Stomach smooth muscle (tissue), 2 donors: ENCODE results near the gene TCTN2.

Experiments
- H3K27ac ChIP-seq: one replicate; pipeline ENCODE4 v1.7.0; 2013; ENCODE audit warnings: mild to moderate bottlenecking, low read length, inconsistent platforms
- H3K27me3 ChIP-seq, 2 donors: one replicate each; pipeline ENCODE4 v1.7.0; 2013; ENCODE audit warnings: low read length in 2 of 2; ENCODE audit not compliant: insufficient read depth in 2 of 2, control insufficient read depth in 1 of 2
- H3K36me3 ChIP-seq, 2 donors: one replicate each; pipeline ENCODE4 v1.7.0; 2013; ENCODE audit warnings: low read length in 2 of 2; ENCODE audit not compliant: control insufficient read depth in 2 of 2, insufficient read depth in 2 of 2
- H3K4me1 ChIP-seq: one replicate; pipeline ENCODE4 v1.7.0; 2013; ENCODE audit warnings: low read length; ENCODE audit not compliant: control insufficient read depth, insufficient read depth
- H3K4me3 ChIP-seq, 2 donors: one replicate each; pipeline ENCODE4 v1.7.0; 2013; ENCODE audit warnings: low read length in 2 of 2
- H3K9ac ChIP-seq, 2 donors: one replicate each; pipeline ENCODE4 v1.7.0; 2013; ENCODE audit warnings: low read length in 2 of 2, mild to moderate bottlenecking in 1 of 2
- H3K9me3 ChIP-seq, 2 donors: one replicate each; pipeline ENCODE4 v1.7.0; 2013; ENCODE audit warnings: low read length in 2 of 2; ENCODE audit not compliant: control insufficient read depth in 2 of 2
- donor health status: healthy.
- donor health status: Pancreatic carcinoma.

The TCTN2 gene

GRCh38 chr12:123720141-123720814 is 49.4 kb downstream of the TCTN2 start:
- no peaks in the 10 kb centered on the region for H3K27me3 ChIP-seq
- H3K27ac ChIP-seq, result no peak overlapping the region
- H3K4me3 ChIP-seq, result no peak overlapping the region
- H3K9ac ChIP-seq, result no peak overlapping the region
- no peaks in the 10 kb centered on the region for H3K4me1 ChIP-seq
- H3K9me3 ChIP-seq, result no peaks in the 10 kb centered on the region
- peaks cover 7 to 9% of the 10 kb centered on the region in 2 donors for H3K36me3 ChIP-seq

GRCh38 chr12:123721245-123721644 is 50.3 kb downstream of the TCTN2 start:
- Histone ChIP-seq H3K9me3 (no peaks in the 10 kb centered on the region), H3K27me3 (no peaks in the 10 kb centered on the region), H3K36me3 (peaks cover 7 to 12% of the 10 kb centered on the region in 2 donors), H3K9ac (no peak overlapping the region), H3K4me3 (no peak overlapping the region), H3K27ac (no peak overlapping the region), H3K4me1 (no peaks in the 10 kb centered on the region)

- no peak overlapping the region for H3K27ac ChIP-seq
- no peaks in the 10 kb centered on the region for H3K9me3 ChIP-seq
- peaks cover 12 to 20% of the 10 kb centered on the region in 2 donors for H3K36me3 ChIP-seq
- H3K9ac ChIP-seq, result no peak overlapping the region
- no peaks in the 10 kb centered on the region for H3K4me1 ChIP-seq
- no peaks in the 10 kb centered on the region for H3K27me3 ChIP-seq
- no peak overlapping the region for H3K4me3 ChIP-seq
These were observed 52.1 kb downstream of the TCTN2 start for GRCh38 chr12:123723011-123723410.

- Histone ChIP-seq H3K27me3 (no peaks in the 10 kb centered on the region), H3K36me3 (peaks cover 19 to 24% of the 10 kb centered on the region in 2 donors), H3K27ac (no peak overlapping the region), H3K9ac (no peak overlapping the region), H3K9me3 (no peaks in the 10 kb centered on the region), H3K4me1 (no peaks in the 10 kb centered on the region), H3K4me3 (no peak overlapping the region)
These were observed 52.9 kb downstream of the TCTN2 start for GRCh38 chr12:123723765-123724164.

- H3K9me3 ChIP-seq, result no peaks in the 10 kb centered on the region
- no peaks in the 10 kb centered on the region for H3K4me1 ChIP-seq
- H3K4me3 ChIP-seq, result no peak overlapping the region
- H3K27me3 ChIP-seq, result no peaks in the 10 kb centered on the region
- no peak overlapping the region for H3K27ac ChIP-seq
- H3K36me3 ChIP-seq, result peaks cover 20 to 26% of the 10 kb centered on the region in 2 donors
- no peak overlapping the region for H3K9ac ChIP-seq
These were observed 55.3 kb downstream of the TCTN2 start for GRCh38 chr12:123726244-123726643.

GRCh38 chr12:123726962-123727361 is 56.0 kb downstream of the TCTN2 start:
- H3K9me3 ChIP-seq, result no peaks in the 10 kb centered on the region
- no peaks in the 10 kb centered on the region for H3K4me1 ChIP-seq
- H3K36me3 ChIP-seq, result peaks cover 24 to 32% of the 10 kb centered on the region in 2 donors
- no peak overlapping the region for H3K27ac ChIP-seq
- no peaks in the 10 kb centered on the region for H3K27me3 ChIP-seq
- no peak overlapping the region for H3K4me3 ChIP-seq
- H3K9ac ChIP-seq, result no peak overlapping the region

- no peak overlapping the region for H3K27ac ChIP-seq
- no peaks in the 10 kb centered on the region for H3K4me1 ChIP-seq
- peaks cover 21 to 27% of the 10 kb centered on the region in 2 donors for H3K36me3 ChIP-seq
- H3K9me3 ChIP-seq, result no peaks in the 10 kb centered on the region
- no peak overlapping the region for H3K4me3 ChIP-seq
- no peaks in the 10 kb centered on the region for H3K27me3 ChIP-seq
- no peak overlapping the region for H3K9ac ChIP-seq
These were observed 57.0 kb downstream of the TCTN2 start for GRCh38 chr12:123727878-123728277.

- Histone ChIP-seq H3K9ac (no peak overlapping the region), H3K9me3 (no peaks in the 10 kb centered on the region), H3K4me3 (no peak overlapping the region), H3K27ac (no peak overlapping the region), H3K36me3 (peaks cover 41 to 44% of the 10 kb centered on the region in 2 donors), H3K4me1 (no peaks in the 10 kb centered on the region), H3K27me3 (no peaks in the 10 kb centered on the region)
These were observed 60.7 kb downstream of the TCTN2 start for GRCh38 chr12:123731596-123731995.

- Histone ChIP-seq H3K9me3 (no peaks in the 10 kb centered on the region), H3K4me3 (no peak overlapping the region), H3K27ac (no peak overlapping the region), H3K36me3 (peaks cover 43 to 48% of the 10 kb centered on the region in 2 donors), H3K4me1 (no peaks in the 10 kb centered on the region), H3K9ac (no peak overlapping the region), H3K27me3 (no peaks in the 10 kb centered on the region)
These were observed 61.3 kb downstream of the TCTN2 start for GRCh38 chr12:123732251-123732650.

GRCh38 chr12:123733229-123733628 is 62.3 kb downstream of the TCTN2 start:
- no peak overlapping the region for H3K27ac ChIP-seq
- H3K4me3 ChIP-seq, result no peak overlapping the region
- H3K9me3 ChIP-seq, result no peaks in the 10 kb centered on the region
- no peaks in the 10 kb centered on the region for H3K4me1 ChIP-seq
- H3K9ac ChIP-seq, result no peak overlapping the region
- no peaks in the 10 kb centered on the region for H3K27me3 ChIP-seq
- peaks cover 36 to 41% of the 10 kb centered on the region in 2 donors for H3K36me3 ChIP-seq

- Histone ChIP-seq H3K9ac (no peak overlapping the region), H3K27me3 (no peaks in the 10 kb centered on the region), H3K36me3 (peaks cover 37 to 41% of the 10 kb centered on the region in 2 donors), H3K4me3 (no peak overlapping the region), H3K4me1 (no peaks in the 10 kb centered on the region), H3K27ac (no peak overlapping the region), H3K9me3 (no peaks in the 10 kb centered on the region)
These were observed 63.4 kb downstream of the TCTN2 start for GRCh38 chr12:123734268-123734667.
